Panc1 (cell line): ENCODE data around the gene EEF1AKMT3. TPM values are rescaled to one million over a fixed set of nuclear protein-coding genes. Genes with fewer than 3 reads are reported as not detected.

Experiments
- ATAC-seq: fragments of 200-7000 bp; cut with Tn5 transposase; 2 replicates; pipeline ENCODE4 v1.9.1; 2020; ENCODE audit warnings: mild to moderate bottlenecking, moderate library complexity
- BruUV-seq: library from RNA; stranded (reverse); fragments of 400-500 nt; replicated peaks from 2 replicates; lab custom pipeline; 2021; lab: Mats Ljungman, UMichigan
- CTCF ChIA-PET: fragments of 300-600 bp; sonication (Branson Sonifier 250); formaldehyde crosslinking; loops from one replicate; lab custom pipeline; 2022; ENCODE audit warnings: antibody characterized with exemption; lab: Charles Lee
- POLR2A ChIA-PET: fragments of 300-600 bp; sonication (Branson Sonifier 250); formaldehyde crosslinking; loops from one replicate; lab custom pipeline; 2022; ENCODE audit warnings: antibody characterized with exemption; lab: Charles Lee
- DNase-seq: peaks from one replicate; pipeline ENCODE4 v3.0.0-alpha.2; 2010; ENCODE audit warnings: low read depth, low spot score
- H3K27ac ChIP-seq: 2 replicates; pipeline ENCODE4 v1.5.1; 2011; ENCODE audit warnings: mild to moderate bottlenecking, low read length, inconsistent platforms
- H3K27me3 ChIP-seq: fragments of 200-500 bp; sonication (Bioruptor generic); 2 replicates; pipeline ENCODE4 v1.6.0; 2014; ENCODE audit warnings: low read length, inconsistent platforms; ENCODE audit not compliant: control insufficient read depth, insufficient read depth
- H3K36me3 ChIP-seq: fragments of 200-500 bp; sonication (Bioruptor generic); 2 replicates; pipeline ENCODE4 v1.5.1; 2014; ENCODE audit warnings: inconsistent platforms, mild to moderate bottlenecking, low read length, moderate library complexity; ENCODE audit not compliant: control insufficient read depth, insufficient read depth
- H3K4me1 ChIP-seq: 2 replicates; pipeline ENCODE4 v1.5.1; 2011; ENCODE audit warnings: inconsistent platforms, mild to moderate bottlenecking, low read length, moderate library complexity; ENCODE audit not compliant: control insufficient read depth, insufficient read depth
- H3K4me3 ChIP-seq, 2 experiments: 2 replicates each; pipeline ENCODE4 v1.5.1; 2011 to 2012; ENCODE audit warnings: low read depth in 2 of 2, low read length in 2 of 2, mild to moderate bottlenecking in 2 of 2, inconsistent platforms in 1 of 2, moderate library complexity in 1 of 2
- H3K9me3 ChIP-seq: fragments of 200-500 bp; sonication (Bioruptor generic); 2 replicates; pipeline ENCODE4 v1.5.1; 2014; ENCODE audit warnings: low read depth, mild to moderate bottlenecking, inconsistent platforms, low read length, moderate library complexity; ENCODE audit not compliant: control insufficient read depth, insufficient read depth
- CTCF ChIP-seq: fragments of 450-650 bp; IDR thresholded peaks from 2 replicates; pipeline ENCODE4 v1.5.1; 2017; ENCODE audit warnings: mild to moderate bottlenecking
- POLR2AphosphoS5 ChIP-seq: IDR thresholded peaks from 2 replicates; pipeline ENCODE4 v1.6.1; 2012; ENCODE audit warnings: mild to moderate bottlenecking, low read depth, low read length, moderate library complexity
- REST ChIP-seq, 2 experiments: IDR thresholded peaks; 2 replicates each; pipeline ENCODE4 v1.6.1; 2011 to 2012; ENCODE audit warnings: low read depth in 2 of 2, control low read depth in 1 of 2, low read length in 1 of 2, mild to moderate bottlenecking in 1 of 2, moderate library complexity in 1 of 2; ENCODE audit not compliant: insufficient read depth in 1 of 2
- SIN3A ChIP-seq: IDR thresholded peaks from 2 replicates; pipeline ENCODE4 v1.6.1; 2012; ENCODE audit warnings: low read depth, mild to moderate bottlenecking, low read length, moderate library complexity, borderline replicate concordance; ENCODE audit not compliant: insufficient read depth
- TCF7L2 ChIP-seq: IDR thresholded peaks from 2 replicates; pipeline ENCODE4 v1.6.1; 2011; ENCODE audit warnings: mild to moderate bottlenecking, low read depth, low read length, inconsistent platforms
- in situ Hi-C: cut with HindIII; loops from 2 replicates; pipeline ENCODE4 v1.10.0; 2016; ENCODE audit warnings: low sequenced_read_pairs, low pct_unique_long_range_greater_than_20kb
- intact Hi-C: fragments of 100-400 bp; cut with micrococcal nuclease; formaldehyde crosslinking; loops from one replicate; pipeline ENCODE4 v1.10.0; 2022; ENCODE audit not compliant: unreplicated experiment
- total RNA-seq: library from RNA; stranded (reverse); gene quantifications from one replicate; pipeline ENCODE4 v1.2.1, GENCODE V29; 2021; ENCODE audit not compliant: unreplicated experiment

EEF1AKMT3 gene
- total RNA-seq, 1 experiment from 2014 or later, result 7.4 TPM

- Histone ChIP-seq H3K27ac (no peak overlapping the region), H3K9me3 (no peaks in the 10 kb centered on the region), H3K27me3 (no peaks in the 10 kb centered on the region), H3K36me3 (peaks cover 23% of the 10 kb centered on the region), H3K4me3 (no peak overlapping the region), H3K4me1 (no peaks in the 10 kb centered on the region)
- no peak for DNase-seq
- CTCF ChIA-PET, result no interaction called here
- no peak for TF ChIP-seq CTCF
- TF ChIP-seq TCF7L2, result no peak
- no peak for TF ChIP-seq SIN3A
- no peak for TF ChIP-seq REST (IDR thresholded peaks at IDR 0.05; ENCODE audit: insufficient read depth in 1 of 2, low read depth in 2 of 2, low read length in 1 of 2)
- no peak for TF ChIP-seq POLR2AphosphoS5
- intact Hi-C loops (no loop called here), in situ Hi-C loops (no loop called here)
- POLR2A ChIA-PET, result interaction anchor here (0.6 kb wide), 1 partner anchor 89 kb away, joined by 3 read pairs; no protein-coding TSS in a partner anchor
- no TSS peak for BruUV-seq
- no peak for ATAC-seq
Observed at GRCh38 chr12:57823131-57823907, 50.9 kb downstream of the EEF1AKMT3 start.

- no peak overlapping the region for H3K27ac ChIP-seq
- DNase-seq (no peak), ATAC-seq (no peak)
- POLR2A ChIA-PET, result no interaction called here
- no peaks in the 10 kb centered on the region for H3K9me3 ChIP-seq
- in situ Hi-C loops (no loop called here), intact Hi-C loops (no loop called here)
- H3K27me3 ChIP-seq, result no peaks in the 10 kb centered on the region
- peaks cover 29% of the 10 kb centered on the region for H3K36me3 ChIP-seq
- no peaks in the 10 kb centered on the region for H3K4me1 ChIP-seq
- no peak overlapping the region for H3K4me3 ChIP-seq
- TF ChIP-seq POLR2AphosphoS5, result no peak
- no peak for TF ChIP-seq SIN3A
- no peak for TF ChIP-seq TCF7L2
- no peak for TF ChIP-seq CTCF
- no peak for TF ChIP-seq REST (IDR thresholded peaks at IDR 0.05; ENCODE audit: insufficient read depth in 1 of 2, low read depth in 2 of 2, low read length in 1 of 2)
- BruUV-seq, result no TSS peak
- CTCF ChIA-PET, result interaction anchor here (0.5 to 1.1 kb wide), 2 partner anchors 8 to 22 kb away, joined by 3 to 6 read pairs; no protein-coding TSS in a partner anchor
Observed at GRCh38 chr12:57823908-57824640, 51.7 kb downstream of the EEF1AKMT3 start.
